OCI-M2 (cell line): ENCODE results near the gene FTCD.
"Not testable (repeated sequence)": the region's sequence is repeated elsewhere in the genome, so short reads cannot be mapped to it uniquely, and the experiment has no call there.

Experiments used
- DNase-seq: peaks from one replicate; lab custom pipeline; 2025; ENCODE audit not compliant: unreplicated experiment; lab: John Stamatoyannopoulos, UW

FTCD gene, protein sequence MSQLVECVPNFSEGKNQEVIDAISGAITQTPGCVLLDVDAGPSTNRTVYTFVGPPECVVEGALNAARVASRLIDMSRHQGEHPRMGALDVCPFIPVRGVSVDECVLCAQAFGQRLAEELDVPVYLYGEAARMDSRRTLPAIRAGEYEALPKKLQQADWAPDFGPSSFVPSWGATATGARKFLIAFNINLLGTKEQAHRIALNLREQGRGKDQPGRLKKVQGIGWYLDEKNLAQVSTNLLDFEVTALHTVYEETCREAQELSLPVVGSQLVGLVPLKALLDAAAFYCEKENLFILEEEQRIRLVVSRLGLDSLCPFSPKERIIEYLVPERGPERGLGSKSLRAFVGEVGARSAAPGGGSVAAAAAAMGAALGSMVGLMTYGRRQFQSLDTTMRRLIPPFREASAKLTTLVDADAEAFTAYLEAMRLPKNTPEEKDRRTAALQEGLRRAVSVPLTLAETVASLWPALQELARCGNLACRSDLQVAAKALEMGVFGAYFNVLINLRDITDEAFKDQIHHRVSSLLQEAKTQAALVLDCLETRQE

DNA sequence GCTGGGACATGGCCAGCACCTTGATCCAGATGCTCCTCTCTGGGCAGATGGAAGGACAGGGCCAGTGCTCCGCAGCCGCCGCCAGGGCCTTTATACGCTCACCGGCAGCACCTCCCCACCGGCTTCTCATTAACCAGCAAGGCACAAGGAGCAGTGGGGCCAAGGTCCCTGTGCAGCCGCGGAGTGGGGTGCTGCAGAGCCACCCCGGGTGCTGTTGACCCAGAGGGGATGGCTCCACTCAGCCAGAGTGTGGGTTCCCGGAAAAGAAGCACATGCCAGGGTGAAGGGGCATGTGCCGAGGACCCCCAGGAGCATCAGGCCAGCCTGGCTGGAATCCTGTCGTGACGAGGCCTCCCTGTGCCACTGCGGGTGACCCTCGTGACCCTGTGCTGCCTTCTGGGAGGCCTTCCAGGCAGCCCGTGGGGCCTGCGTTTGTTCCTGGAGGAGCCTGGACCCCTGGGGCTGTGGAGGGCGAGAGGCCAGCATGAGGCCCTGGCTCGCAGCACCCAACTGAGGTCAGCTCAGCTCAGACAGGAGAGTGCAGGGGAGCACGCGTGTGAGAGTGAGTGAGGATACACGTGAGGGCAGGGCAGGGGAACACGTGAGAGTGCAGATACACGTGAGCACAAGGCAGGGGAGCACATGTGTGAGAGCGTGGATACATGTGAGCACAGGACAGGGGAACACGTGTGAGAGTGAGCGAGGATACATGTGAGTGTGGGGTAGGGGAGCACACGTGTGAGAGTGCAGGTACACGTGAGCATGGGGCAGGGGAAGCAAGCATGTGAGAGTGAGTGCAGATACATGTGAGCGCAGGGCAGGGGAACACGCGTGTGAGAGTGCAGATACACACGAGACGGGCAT, at the start of gene FTCD:
FTCD (minus strand) TSS at position 66 of the 864 bp plus-strand sequence; CDS start at position 10, 56 bp downstream.
- DNase-seq: no peak

DNA sequence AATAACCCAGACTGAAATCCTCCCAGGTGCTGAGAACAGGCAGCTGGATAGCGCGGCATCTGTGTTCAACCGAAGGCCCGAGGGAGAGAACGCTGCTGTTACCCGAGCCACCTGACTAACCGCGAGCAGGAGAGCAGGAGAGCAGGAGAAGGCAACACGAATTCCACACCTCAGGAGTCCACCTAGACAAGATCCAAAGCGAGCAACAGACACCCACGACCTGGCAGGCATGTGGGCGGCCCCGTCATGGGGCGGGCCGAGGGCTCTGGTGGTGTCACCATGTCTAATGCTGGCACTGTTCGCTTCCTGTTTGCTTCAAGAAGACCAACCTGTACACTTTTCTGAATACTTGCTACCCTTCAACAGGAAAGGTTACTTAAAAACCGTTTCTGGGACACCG, 49.8 kb upstream of the FTCD start:
- DNase-seq: no peak

DNA sequence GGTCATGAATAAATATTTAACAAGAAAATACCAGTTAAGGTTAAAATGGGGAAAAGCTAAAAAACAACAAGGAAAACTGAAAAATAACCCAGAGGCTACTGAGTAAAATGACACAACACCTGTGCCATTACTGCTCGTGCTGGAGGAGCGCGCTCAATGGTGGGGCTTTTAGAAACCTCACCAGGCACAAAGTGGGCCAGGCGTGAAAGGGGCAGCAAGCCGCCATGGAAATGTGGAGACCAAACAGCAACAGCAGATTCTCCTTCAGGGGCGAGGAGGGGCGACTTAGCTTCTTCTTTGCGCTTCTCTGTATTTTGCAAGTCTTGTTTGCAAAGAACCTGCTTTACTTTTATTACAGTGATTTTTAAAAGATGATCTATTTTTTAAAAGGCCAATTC, 47.8 kb upstream of the FTCD start:
- no peak for DNase-seq

DNA sequence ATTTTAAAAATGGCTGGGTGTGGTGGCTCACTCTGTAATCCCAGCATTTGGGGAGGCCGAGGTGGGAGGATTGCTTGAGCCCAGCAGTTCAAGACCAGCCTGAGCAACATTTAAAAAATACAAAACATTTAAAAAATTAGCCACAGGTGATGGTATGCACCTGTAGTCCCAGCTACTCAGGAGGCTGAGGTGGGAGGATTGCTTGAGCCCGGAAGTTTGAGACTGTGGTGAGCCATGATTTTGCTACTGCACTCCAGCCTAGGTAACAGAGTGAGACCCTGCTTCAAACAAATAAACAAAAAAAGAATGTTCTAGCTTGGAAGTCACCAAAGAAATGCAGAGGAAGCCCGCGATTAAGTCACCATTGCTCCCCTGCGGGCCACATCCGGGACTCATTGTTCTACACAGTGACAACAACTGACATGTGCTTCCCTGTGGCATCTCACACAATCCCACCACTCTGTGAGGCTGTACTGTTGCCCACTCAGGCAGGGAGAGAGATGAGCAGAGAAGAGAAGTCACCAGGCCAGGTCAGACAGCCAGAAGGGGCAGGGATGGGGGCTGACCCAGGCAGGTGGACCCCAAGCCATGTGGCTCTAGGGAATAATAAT, 47.3 kb upstream of the FTCD start:
- DNase-seq: no peak

DNA sequence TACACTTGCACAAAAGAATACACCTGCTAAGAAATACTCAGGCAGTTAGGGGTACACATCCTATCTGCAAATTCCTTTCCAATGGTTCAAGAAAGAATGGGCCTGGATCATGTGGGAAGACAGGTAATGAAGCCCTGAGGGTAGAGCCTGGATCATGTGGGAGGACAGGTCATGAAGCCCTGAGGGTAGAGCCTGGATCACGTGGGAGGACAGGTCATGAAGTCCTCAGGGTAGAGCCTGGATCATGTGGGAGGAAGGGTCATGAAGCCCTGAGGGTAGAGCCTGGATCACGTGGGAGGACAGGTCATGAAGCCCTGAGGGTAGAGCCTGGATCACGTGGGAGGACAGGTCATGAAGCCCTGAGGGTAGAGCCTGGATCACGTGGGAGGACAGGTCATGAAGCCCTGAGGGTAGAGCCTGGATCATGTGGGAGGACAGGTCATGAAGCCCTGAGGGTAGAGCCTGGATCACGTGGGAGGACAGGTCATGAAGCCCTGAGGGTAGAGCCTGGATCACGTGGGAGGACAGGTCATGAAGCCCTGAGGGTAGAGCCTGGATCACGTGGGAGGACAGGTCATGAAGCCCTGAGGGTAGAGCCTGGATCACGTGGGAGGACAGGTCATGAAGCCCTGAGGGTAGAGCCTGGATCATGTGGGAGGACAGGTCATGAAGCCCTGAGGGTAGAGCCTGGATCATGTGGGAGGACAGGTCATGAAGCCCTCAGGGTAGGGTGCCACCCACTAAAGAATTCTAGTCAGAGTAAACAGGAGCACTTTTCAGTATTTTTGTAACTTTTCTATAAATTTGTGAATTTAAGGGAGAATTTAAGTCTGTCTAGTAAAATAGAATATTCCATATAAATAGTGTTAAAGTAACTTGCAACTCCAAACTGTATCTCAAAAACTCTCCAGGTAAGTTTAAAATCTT, 45.8 kb upstream of the FTCD start:
- DNase-seq: not testable (repeated sequence)

DNA sequence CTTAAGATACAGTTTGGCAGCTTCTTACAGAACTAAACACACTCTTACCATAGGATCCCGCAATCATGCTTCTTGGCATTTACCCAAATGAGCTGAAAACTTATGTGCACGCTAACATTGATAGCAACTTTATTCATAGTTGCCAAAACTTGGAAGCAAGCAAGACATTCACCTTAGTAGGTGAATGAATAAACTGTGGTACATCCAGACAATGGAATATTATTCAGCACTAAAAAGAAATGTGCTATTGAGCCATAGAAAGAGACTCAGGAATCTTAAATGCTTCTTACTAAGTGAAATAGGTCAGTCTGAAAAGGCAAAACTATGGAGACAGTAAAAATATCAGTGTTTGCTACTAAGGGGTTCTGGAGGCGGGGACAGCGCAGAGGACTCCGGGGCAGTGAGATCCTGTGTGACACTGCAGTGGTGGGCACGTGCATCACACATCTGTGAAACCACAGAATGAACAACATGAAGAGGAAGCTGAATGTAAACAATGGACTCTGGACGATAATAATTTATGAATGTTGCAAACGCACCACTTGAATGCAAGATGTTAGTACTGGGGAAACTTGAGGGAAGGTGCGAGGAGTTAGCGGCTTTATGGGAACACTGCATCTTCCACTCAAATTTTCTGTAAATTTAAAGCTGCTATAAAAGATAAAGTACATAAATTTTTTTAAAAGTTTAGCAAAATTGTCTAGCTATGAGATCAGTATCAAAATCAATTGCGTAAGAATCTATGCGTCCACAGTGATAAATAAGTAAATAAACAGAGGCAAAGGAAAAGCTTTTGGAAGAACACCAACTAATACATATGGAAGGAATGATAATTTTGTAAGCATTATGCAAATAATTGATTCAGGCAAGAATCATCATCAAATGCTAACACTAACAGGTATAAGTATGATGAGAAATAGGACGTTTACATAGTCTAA, 44.3 kb upstream of the FTCD start:
- no peak for DNase-seq

DNA sequence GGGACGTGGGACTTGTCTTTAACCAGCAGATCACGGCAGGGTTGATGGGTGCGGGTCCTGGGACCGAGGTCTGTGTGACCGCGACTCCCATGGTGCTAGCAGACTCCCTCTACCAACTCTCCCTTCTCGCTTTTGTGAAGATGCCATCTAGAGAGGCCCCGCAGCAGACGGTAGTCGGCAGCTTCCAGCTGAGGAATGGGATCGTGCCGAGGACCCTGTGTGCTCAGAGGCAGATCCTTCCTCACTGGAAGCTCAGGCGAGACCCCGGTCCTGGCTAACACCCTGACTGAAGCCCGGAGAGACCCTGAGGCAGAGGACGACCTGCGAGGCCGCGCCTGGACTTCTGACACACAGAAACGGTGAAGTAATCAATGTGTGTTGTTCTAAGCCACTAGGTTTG, 41.4 kb upstream of the FTCD start:
- no peak for DNase-seq

DNA sequence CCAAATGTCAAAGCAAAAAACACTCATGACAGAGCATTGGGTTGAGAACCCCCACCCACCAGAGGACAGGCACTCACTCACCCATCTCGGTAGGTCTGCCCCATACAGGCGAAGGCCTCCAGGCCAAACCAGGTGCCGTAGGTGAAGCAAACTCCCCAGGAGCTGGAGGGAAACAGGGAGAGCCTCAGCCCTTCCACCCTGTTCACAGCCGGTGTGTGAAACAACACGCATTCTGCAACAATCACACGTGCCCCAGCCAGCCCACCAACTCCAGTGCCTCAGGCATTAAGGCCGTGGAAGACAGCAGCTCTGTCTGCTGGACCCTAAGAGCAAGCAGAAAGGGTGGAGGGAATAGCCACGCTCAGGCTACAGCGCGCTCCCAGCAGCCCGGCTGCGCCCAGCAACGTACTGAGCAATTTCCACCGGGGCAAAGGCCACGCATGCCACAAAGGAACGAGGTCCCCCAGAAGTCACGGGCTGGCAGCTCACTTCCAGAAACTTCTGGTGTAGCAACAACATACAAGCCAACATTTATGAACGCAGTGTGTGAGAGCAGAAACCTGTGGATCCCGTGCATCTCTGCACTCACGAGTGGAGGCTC, 40.3 kb upstream of the FTCD start:
- no peak for DNase-seq

DNA sequence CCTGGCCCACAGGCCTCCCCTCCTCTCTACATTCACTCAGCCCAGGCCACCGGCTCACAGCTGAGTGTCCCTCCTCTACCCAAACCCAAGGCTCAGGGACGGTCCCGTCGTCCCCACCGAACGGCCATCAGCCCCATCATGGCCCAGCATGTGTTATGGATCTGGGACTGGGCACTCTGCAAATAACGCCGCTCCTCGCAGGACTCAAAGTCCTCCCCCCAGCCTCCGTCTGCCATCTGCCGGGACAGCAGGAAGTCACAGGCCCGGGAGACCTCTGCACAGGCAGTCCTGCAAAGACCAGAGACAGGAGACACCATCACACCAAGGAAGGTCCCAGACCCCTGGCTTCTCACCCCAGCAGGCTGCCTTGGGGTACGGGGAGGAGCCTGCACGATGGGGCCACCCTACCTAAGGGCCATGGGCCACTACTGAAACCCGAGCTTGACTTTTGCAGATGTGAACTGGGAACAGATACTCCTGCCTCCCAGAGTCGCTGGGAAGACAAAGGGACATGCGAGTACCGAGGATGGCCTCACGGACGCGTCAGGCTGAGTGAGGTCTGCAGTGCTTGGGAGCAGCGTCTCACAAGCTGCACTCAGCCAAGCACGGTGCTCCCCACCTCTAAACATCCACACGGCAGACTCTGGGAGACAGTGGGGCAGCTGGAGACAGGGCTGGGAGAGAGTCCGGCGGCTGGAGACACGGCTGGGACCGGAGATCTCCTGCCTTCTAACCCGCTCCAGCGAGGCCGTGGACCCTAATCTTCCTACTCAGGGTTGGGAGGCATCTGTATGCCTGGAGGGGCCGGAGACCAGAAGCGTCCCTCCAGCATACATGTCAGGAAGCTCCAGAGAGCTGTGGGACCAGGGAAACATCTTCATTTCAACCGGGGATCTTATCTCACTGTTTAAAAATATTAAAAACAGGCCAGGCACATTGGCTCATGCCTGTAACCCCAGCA, 39.3 kb upstream of the FTCD start:
- no peak for DNase-seq

DNA sequence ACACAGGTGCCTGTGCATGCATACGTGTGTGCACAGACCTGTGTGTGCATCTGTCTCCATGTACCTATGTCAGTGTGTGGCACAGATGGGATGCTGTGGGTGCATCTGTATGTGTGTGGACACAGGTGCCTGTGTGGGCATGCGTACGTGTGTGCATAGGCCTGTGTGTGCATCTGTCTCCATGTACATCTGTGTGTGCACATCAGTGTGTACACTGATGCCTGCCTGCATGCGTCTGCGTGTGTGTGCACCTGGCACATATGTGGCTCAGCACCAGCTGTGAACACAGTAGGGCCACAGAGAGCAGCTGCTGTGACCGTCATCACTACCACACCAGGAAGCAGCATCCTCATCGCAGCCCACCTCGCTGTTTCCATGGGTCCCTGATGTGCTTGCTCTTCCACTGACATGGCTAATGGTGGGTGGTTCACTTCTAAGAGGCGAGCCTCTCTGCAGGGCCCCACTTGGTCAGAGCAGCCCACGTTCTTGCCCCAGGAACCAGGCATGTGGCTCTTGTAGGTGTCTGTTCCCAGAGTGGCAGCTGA, 38.5 kb upstream of the FTCD start:
- DNase-seq: no peak

DNA sequence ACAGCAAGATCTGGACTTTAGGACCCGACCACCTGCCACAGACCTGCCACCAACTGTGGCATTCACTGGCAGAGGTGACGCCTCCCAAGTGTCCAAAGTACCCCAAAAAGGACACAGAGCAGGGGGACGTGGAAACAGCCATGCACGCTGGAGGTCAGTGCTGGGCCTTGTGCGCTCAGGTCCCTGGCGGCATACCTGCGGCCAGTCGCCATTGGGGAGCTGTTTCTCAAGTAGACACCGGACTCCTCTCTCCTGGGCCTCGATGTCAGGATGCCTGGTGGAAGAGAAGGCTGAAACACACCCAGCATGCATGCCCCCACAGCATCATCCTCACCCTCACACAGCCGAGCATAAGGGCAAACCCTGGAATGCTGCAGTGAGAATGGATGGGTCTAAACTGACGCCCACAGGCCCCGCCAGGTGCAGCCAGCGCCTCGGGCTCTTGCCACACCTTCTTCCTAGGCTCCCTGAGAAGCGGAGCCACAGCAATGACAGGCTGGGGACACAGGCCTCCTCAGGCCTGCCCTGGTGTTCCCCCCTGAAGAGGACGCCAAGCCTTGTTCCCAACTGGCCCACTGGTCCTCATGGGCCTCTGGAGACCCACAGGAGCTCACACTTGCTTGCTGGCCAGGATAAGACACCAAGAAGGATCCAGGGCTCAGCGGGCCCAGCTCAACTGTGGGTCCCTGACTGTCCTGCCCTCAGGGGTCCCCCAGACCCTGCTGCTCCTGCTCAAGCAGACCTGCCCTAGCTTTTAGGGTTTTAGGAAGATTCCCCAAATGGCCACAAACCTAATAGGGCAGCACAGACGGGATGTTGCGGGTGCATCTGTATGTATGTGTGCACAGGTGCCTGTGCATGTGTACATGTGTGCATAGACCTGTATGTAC, 36.6 kb upstream of the FTCD start:
- no peak for DNase-seq

DNA sequence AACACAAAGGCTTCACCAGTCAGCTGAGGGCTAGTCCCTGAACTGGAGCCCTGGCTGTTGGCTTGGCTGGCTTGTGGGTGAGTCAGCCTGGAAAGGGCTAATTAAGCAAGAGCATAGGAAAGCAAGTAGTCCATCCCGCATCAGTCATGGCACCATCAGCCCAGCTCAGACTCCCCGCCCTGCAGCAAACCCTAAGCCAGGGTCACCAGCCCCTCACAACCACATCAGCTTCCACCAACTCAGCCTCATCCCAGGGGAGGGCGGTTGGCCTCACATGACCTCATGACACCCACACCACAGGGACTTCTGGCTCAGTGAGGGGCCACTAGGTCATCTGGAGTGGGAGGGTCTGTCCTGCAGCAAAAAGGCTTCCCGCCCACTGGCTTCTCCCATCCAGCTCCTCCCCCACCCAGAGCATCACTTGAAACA, 35.9 kb upstream of the FTCD start:
- no peak for DNase-seq

DNA sequence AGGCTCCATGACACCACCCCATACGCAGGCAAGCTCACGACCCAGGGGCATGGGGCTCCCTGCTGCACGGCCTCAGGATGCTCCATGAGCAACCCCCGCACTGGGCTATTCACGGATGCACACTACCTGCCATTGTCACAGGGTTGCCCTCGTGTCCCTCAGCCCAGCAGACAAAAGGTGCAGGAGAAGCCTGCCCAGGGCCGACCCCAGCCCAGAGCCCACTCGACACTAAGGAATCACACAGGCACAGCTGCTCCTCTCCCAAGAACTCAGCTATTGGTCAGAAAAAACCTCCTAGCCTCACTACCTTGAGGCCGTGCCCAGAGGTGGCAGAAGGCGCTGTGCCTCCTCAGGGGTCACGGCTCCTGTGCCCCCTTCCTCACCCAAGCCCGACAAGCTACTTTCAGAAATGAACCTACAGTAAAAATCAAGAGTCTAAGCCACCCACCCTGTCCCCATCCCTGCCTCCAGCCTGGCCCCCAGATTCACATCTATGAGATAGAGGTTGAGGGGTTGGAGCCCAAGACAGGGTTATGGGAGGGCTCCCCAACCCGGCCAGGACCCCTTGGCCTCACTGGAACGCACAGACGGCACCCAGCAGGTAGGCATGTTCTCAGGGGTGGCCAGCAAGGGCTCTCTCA, 35.2 kb upstream of the FTCD start:
- no peak for DNase-seq

DNA sequence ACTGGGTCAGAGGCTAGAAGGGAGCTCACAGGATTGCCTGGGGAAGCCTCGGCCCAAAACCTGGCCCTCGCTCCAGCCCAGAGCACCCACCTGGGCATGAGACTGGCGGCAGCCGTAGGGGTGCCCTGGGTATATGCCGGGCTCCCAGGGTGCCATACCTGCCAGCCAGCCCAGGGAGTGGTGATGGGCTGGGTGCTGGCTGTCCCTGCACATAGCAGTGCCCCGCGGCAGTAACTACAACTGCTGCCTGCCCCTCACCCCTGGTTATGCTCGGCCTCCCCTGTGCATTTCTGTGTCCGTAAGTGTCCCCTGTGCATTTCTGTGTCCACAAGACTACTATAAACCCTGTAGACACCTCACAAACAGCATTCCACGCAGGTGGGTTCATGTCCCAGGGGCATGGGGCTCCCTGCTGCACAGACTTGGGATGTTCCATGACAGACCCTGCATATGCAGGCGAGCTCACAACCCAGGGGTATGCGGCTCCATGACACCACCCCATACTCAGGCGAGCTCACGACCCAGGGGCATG, 34.6 kb upstream of the FTCD start:
- no peak for DNase-seq

DNA sequence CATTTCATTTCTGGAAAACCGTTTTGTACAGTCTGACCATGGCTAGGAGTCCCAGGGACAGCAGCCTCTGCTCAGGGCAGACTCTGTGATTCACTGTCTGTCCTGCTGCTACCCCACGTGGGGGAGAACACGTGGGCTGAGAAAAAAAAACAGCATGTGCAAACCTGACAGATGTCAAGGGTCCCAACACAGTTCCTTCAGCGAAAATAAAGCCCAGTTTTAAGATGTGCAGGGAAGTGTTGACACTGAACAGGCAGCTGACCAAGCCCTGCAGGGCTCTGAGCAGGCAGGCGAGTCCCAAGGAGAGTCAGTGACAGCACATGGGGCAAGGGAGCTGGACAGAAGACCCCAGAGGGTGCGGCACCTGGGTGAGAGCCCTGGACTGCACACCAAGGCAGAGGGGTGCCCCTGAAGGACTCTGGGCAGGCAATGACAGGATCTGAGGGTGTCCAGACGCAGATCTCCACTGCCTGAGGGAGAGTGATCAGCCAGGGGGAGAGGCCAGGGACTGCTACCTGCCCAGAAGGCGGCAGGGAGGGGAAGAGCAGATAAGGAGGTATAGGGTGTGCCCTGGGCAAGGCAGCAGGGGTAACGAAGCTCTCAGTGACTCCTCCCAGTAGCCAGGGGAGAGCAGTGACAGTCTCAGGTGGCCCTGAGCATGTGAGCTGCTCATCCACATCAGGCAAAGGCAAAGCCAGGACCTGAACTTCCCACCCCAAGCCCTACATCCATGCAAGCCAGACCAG, 34.0 kb upstream of the FTCD start:
- no peak for DNase-seq
